Hematopoietic multipotent progenitor cell treated with erythropoietin and hydrocortisone succinate and interleukin-3 and kit ligand, for 15 days (in vitro differentiated cells): ENCODE data around the gene SYNJ1.
"Not testable (repeated sequence)": the region's sequence is repeated elsewhere in the genome, so short reads cannot be mapped to it uniquely, and the experiment has no call there.

Experiments
- DNase-seq: peaks from one replicate; pipeline ENCODE4 v3.0.0-alpha.2; 2015; ENCODE audit warnings: low spot score

The SYNJ1 gene

DNA sequence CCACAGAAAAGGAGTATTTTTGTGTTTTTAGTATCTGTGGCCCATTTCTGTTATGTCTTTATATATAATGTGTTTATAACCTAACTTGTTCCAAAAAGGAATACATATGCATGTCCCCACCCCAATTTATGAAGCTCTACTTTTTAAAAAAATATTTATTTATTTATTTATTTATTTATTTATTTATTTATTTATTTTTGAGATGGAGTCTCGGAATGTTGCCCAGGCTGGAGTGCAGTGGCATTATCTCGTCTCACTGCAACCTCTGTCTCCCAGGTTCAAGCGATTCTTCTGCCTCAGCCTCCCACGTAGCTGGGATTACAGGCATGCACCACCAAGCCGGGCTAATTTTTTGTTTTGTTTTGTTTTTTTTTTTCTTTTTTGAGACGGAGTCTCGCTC is 32.3 kb downstream of the SYNJ1 start:
- DNase-seq = not testable (repeated sequence)

DNA sequence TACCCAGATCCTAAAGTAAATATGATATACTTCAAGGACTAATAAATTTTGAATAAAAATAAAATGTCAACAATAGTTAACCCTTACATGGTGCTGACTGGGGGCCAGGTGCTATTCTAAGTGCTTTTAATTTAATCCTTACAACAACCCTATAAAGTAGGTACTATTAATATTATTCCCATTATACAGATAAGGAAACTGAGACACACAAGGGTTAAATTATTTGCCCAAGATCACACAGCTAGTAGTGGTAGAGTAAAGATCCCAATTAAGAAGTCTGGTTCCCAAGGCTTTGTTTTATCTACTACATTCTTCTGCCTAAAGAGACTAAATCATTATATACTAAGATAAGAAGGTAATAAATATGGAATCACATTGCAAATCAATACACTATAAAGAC is 34.2 kb downstream of the SYNJ1 start:
- DNase-seq = no peak

DNA sequence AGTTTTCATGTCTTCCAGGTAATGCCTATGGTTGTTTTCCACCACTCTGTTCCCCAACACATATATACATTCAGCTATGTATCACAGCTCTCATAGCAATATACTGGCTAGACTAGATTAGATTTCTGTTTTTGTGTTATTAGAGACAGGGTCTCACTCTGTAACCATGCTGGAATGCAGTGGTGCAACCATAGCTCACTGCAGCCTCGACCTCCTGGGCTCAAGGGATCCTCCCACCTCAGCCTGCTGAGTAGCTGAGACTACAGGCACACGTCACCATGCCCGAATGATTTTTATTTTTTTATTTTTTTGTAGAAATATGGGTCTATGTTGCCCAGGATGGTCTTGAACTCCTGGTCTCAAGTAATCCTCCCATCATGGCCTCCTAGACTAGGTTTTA is 37.7 kb downstream of the SYNJ1 start:
- DNase-seq = no peak

DNA sequence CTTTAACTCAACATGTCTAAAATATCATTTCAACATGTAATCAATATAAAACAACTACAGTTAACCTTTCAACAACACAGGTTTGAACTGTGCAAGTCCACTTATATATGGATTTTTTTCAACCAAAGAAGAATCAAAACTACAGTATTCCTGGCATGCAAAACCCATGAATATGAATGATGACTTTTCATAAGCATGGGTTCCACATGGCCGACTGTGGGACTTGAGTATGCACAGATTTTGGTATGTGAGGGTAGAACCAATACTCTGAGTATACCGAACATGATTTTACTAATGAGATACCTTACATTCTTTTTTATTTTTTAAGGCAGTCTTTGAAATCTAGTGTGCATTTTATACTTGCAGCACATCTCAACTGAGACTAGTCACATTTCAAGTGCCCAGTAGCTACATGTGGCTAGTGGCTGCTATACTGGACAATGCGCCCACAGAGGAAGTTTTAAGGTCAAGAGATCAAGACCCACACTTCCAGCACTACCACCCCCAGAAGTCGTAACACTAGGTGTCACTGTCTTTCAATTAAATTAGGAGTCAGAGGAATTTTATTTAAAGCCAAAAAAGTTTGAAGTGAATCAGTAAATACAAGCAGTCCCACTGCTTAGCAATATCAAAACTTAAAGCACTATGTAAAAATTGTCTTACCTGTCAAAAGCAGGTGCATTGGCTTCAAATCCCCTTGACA is 40.0 kb downstream of the SYNJ1 start:
- DNase-seq = no peak

DNA sequence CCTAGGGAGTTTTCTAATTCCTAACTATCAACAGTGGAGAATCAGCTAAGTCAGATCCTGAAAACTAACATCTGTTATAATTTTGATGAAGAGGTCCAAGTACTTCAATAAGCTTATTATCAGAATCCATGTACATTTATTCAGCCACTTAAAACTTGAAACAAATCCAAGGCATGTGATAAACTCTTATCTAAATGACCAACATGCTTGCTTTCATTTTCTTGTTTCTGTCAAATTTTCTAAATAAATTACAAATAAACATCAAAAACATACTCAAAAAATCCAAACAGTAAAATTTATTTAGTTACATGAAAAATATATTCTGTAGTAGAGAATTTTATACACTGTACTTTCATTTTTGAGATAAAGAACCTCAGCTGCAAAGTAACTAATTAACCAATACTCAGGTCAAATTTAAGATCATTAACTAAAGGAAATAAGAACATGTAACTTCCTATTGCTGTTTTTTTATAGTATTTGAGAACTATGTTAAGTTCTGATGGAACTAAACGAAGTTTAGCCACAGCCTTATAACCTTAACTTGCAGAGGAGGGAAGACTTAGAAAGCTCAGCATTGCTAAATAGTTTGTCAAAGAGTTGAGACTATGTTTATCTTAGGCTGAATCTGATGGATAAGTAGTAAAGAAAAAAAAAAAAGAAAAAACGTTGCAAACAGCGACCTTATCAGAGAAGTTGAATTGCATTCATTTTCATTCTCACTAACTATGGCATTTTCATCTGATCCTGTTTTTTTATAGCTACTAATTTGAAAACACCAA is 44.9 kb downstream of the SYNJ1 start:
- DNase-seq = peak; percentile 54

DNA sequence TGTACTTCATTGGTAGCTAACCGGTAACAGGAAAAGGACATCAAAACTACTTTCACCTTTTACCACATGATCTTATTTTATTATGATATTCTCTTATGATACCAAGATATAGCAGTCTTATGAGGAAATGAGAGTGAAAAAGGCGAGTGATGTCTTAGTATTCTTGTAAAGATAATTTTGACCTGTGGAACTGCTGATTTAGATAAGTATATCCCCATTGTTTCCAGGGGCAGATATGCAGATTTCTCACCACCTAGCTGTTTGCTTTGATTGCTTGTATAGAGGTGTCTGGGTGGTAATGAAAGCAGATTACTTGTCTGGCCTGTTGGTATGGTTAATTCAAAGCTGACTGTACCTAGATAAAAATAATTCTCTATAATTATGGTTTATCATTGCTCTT is 53.1 kb downstream of the SYNJ1 start:
- no peak for DNase-seq

DNA sequence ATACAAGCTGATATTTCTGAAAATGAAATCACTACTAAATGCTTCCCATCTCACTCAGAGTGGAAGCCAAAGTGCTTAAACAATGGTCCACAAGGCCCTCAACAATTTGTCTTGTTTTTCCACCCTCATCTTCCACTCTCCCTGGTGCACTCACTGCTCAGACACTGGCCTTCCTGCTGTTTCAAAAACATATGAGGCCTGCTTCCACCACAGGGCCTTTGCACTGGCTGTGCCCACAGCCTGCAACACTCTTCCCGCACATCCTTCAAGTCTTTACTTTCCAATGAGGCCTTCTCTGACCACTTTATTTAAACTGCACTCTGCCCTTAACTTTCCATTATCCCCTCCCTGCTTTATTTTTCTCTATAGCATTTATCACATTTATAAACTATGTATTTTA is 53.8 kb downstream of the SYNJ1 start:
- DNase-seq = no peak

DNA sequence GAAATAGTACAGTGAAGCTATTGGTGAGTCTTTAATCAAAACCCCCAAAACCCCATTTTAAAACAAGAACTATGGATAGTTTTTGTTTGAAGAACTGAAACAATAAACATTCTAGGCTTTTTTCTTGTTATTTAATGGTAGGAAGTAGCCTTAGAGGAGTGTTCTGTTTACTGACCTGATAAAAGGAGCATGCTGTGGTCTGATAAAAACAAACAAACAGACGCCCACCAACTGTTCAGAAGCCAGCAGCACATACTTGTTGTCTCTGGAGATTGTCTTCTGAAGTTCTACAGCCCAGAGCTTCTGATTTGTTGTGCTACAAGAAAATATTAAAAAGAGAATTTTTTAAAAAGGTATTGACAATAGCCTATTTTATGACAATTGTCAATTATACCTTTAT is 61.6 kb downstream of the SYNJ1 start:
- peak; percentile 37 for DNase-seq

DNA sequence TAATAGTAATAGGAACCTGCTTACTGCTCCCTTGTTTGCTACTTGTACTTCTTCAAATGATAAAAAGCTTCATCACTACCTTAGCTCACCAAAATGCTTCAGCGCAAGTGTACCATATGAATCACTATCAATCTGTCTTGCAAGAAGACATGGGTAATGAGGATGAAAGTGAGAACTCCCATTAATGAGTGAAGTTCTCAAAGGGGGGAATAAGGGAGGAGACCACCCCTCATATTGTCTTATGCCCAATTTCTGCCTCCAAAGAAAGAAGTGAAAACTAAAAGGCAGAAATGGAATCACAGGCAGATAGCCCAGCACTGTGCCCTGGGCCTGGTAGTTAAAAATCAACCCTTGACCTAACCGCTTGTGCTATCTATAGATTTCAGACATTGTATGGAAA is 63.7 kb downstream of the SYNJ1 start:
- not testable (repeated sequence) for DNase-seq

DNA sequence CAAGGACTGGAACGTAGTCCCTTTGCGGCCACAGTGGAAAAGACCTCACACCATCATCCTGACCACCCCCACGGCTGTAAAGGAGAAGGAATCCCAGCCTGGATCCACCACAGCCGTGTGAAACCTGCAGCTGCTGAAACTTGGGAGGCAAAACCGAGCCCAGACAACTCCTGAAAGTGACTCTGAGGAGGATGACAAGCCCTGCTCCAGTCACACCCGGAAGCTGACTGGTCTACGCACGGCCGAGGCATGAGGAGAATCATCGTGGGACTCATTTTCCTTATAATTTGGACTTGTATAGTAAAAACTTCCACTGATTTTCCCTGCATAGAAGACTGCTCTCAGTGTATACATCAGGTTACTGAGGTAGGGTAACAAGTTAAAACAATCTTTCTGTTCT is 65.8 kb downstream of the SYNJ1 start:
- DNase-seq = not testable (repeated sequence)

DNA sequence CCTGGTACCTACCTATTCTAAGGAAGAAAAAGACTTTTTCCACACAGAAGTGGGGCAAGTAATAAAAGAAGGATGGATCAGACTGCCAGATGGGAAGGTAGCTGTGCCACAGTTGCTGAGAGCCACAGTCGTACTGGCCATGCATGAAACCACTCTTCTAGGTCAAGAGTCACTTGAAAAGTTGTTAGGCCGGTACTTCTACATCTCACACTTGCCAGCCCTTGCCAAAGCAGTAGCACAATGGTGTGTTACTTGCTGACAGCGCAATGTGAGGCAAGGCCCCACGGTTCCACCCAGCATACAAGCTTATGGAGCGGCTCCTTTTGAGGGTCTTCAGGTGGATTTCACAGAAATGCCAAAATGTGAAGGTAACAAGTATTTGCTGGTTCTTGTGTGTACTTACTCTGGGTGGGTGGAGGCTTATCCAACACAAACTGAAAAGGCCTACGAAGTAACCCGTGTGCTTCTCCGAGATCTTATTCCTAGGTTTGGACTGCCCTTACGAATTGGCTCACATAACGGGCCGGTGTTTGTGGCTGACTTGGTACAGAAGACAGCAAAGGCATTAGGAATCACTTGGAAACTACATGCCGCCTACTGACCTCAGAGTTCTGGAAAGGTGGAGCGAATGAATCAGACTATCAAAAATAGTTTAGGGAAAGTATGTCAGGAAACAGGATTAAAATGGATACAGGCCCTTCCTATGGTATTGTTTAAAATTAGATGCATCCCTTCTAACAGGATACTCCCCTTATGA is 66.6 kb downstream of the SYNJ1 start:
- DNase-seq = not testable (repeated sequence)

DNA sequence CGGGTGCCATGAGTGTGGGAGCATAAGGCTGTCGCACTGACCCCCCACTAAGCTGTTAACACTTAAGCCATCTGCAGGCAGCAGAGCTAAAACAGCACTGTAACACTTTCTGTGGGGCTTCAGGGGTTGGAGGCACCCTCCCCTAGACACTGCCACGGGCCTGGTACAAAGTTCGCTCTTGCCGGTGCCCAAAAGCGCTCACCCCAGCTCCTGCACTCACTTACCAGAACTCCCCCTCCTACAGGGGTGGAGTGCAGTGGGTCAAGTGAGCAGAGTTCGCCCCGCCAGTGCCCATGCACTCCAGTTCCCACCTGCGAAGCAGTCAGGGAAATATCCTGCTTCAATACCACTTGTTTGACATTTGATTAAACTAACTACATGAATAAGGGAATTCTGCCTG is 69.3 kb downstream of the SYNJ1 start:
- DNase-seq = no peak

DNA sequence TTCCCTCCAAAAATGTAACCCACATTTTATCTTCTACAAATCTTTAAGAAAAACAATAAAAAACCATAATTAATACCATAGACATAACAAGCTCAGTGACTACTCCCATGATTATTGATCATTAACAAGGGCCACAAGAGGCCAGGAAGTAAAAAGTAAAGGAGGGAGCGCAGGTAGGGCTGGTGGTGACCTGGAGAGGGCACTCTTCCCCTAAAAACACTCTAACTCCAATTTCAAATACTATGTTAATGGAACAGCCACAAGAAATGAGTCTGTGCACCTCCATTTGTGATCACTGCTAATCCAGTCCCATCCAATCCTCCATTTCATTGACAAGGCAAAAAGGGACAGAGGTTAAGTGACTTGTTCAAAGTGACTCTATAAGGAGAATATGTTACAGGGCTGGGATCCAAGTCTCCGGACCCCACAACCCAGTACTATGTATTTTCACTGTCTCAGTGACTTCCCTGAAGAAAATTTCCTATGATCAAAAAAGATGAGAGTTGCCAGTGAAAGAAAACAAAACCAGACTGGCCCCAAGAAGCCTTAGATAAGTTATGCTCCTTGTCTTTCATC is 74.4 kb downstream of the SYNJ1 start:
- peak; percentile 51 for DNase-seq

DNA sequence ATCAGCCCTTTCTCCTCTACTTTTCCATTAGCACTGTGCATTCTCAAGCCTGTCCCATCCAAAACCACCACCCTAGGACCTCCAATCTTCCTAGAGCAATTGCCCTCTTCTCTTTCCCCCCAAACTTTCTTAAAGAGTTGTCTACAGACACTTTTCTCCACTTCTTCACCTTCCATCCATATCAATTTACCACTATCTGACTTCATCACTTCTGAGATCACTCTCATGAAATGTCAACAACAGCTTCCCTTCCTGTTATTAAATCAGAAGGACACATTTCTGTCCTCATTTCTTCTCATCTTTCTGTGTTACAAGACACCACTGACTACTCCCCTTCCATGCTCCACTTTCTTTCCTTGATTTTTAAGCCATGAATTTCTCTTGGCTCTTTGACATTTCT is 79.6 kb downstream of the SYNJ1 start:
- no peak for DNase-seq

DNA sequence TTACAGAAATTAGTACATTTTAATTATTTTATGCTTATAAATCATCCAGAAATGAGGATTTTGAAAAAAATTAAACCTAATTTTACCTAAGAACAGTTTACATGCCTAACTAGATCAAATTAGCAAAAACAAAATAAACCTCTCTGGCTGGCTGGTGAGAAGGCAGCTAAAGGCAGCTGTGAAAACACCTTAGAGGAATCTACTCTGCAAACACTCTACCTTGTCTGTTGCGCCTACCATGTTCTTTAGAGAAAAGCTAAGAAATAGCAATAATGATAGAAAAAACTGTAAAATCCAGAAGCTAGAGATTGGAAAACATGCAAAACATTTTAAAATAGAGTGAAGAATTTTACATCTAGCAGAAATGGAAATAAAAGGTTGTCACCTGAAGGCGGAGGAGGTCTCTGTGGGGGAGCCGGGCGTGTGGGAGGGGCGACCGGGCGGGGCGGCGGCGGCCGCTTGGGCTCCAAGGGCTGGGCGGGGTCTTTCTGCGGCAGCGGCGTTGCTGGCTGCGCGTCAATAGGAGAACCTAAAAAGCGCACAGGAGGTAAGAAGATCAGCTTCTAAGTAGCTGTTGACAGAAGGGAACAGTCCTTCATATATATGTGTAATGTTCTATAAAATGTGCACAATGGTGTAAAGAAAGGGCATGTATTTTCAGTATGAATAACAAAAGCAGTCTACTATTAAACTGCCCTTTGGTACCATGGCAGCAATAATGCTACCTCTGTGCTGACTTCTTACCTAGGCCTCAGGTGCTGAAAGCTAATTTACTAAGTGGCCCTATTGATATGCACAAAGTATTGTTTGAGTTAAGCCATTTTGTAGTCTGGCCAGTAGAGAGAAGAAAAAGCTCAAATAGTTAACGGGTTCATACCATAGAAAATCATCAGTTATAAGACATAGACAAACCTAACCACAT is 82.3 kb downstream of the SYNJ1 start:
- DNase-seq = no peak

DNA sequence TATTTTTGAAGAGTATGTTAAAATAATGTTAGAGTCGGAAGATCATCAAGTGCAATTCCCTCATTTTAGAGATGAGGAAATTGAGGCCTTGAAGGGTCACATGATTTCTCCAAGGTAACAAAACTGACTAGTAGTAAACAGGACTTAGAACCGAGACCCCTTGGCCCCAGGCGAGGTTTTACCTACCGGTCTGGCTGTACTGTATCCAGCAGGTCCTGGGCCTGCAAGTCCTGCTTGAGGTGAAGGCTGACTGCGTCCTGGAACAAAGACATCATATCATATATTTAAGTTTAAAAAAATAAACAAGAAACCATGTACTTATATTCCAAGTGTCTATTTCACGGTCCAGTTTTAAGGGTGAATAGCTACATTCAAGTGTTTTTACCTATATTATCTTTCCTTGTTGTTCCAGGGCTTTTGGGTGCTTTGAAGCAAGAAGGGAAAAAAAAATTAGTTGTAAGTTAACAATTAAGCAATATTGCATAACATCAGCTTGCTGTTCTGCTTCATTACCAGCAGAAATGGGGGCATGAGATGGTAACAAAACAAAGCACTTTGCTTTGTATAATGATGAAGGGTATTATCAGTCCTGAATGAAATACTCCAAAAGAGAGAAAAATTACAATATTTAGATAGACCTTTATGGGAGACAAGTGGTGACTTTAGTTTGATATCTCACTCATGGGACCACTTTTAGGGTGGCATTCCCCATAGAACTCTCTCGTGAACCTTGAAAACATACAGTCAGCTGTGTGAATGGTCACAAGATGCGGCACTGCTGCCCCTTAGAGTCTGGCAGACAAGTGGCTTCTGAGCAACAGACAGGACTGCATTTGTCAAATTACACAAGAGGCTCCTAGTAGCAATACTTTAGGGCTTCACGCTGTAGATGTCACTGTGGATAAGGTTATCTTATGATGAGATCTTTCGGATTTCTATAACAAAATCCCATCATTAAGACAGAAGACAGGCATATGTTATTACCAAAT is 85.8 kb downstream of the SYNJ1 start:
- no peak for DNase-seq

DNA sequence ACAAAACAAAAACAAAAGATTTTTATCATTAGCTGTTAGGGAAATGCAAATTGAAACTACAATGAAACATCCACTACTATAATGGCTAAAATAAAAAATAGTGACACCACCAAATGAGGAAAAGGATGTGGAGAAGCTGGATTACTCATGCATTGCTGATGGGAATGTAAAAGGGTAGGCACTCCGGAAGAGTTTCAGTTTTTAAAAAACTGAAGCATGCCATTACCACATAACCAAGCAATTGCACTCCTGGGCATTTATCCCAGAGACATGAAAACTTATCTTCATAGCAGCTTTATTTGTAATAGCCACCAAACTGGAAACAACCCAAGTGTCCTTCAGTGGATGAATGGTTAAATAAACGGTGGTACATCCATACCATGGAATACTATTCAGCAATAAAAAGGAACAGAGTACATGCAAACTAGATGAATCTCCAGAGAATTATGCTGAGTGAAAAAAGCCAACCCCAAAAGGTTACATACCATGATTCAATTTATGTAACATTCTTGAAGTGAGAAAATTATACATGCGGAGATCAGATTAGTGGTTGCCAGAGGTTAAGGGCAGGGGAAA is 101.1 kb downstream of the SYNJ1 start:
- no peak for DNase-seq

DNA sequence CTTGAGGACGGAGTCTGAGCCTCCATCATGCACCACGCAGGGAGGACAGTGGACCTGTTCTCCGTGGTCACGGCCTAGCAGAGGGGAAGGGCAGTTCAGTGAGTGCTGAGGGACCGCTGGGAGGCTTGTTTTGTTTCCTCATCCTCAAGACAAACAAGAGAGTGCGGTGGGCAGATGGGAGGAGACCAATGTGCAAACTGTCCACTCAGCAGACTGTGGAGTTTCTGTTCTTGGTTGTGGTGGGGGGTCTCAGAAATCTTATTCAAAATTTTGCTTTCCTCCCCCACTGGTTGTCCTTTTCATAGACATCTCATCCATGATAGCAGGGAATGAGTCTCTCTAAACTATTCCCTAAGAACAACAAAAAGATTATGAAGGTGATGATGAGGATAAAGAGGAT is 109.6 kb downstream of the SYNJ1 start:
- not testable (repeated sequence) for DNase-seq

DNA sequence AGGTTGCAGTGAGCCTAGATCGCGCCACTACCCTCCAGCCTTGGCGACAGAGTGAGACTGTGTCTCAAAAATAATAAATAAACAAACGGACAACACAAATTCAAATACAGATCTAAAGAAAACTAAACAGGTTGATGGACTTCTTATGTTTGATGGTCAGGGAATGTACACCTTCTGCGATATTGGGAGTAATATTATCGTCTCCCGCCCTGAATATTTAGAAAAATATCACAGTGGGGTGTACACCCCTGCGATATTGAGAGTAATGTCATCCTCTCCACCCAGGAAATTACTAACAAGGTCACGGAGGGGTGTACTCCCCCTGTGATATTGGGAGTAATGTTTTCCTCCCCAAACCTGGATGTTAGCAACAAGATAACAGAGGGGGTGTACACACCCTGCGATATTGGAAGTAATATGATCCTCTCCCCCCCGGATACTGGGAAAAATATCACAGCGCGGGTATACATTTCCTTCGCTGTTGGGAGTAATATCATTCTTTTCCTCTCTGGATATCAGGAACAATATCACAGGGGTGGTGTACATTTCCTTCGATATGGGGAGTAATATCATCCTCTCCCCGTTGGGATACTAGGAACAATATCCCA is 114.3 kb downstream of the SYNJ1 start:
- DNase-seq = no peak

DNA sequence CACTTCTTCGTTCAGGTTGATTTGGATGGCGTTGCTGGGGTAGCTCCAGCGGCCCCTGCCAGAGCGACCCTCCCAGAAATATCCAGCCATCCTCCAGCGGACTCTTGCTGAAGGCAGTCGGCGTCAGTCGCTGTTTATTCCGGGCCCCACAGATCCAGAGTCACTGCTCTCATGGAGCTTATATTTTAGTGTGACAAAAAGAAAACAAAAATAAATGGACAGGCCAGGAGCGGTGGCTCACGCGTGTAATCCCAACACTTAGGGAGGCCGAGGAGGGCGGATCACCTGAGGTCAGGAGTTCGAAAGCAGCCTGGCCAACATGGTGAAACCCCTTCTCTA is 114.8 kb downstream of the SYNJ1 start:
- DNase-seq = no peak
